H1 (cell line): ENCODE results near the gene LLGL1. TPM values are rescaled to one million over a fixed set of nuclear protein-coding genes. Genes with fewer than 3 reads are reported as not detected.

Experiments
- CTCF ChIA-PET: fragments of 300-600 bp; sonication (Branson Sonifier 250); formaldehyde crosslinking; loops from one replicate; lab custom pipeline; 2021; ENCODE audit not compliant: partially characterized antibody; lab: Charles Lee
- POLR2A ChIA-PET: fragments of 300-600 bp; sonication (Branson Sonifier 250); formaldehyde crosslinking; loops from one replicate; lab custom pipeline; 2021; ENCODE audit warnings: inconsistent platforms; ENCODE audit not compliant: partially characterized antibody; lab: Charles Lee
- DNase-seq, 2 experiments: peaks; one replicate each; pipeline versions ENCODE4 v3.0.0 to v3.0.0-alpha.2; 2010 to 2022; ENCODE audit warnings: low spot score in 2 of 2, low read depth in 1 of 2, mixed read lengths in 1 of 2
- FAIRE-seq: peaks from 2 replicates; lab custom pipeline; 2011; peaks lifted over from hg19 to GRCh38; lab: Jason Lieb, UNC
- H2AFZ ChIP-seq: 2 replicates; pipeline ENCODE4 v1.8.1; 2012; ENCODE audit warnings: low read length, inconsistent platforms
- H2AK5ac ChIP-seq: 2 replicates; pipeline ENCODE4 v1.6.1; 2013; ENCODE audit warnings: low read depth, low read length
- H2BK120ac ChIP-seq: replicated peaks from 2 replicates; pipeline ENCODE3; 2013; ENCODE audit warnings: low read depth, low read length, inconsistent platforms
- H2BK12ac ChIP-seq: 2 replicates; pipeline ENCODE4 v1.6.1; 2013; ENCODE audit warnings: low read depth, low read length
- H2BK15ac ChIP-seq: 2 replicates; pipeline ENCODE4 v1.6.1; 2013; ENCODE audit warnings: low read length
- H2BK20ac ChIP-seq: 2 replicates; pipeline ENCODE4 v1.6.1; 2013; ENCODE audit warnings: low read length
- H2BK5ac ChIP-seq: 2 replicates; pipeline ENCODE4 v1.6.1; 2013; ENCODE audit warnings: low read depth, low read length
- H3K14ac ChIP-seq: 2 replicates; pipeline ENCODE4 v1.6.1; 2013; ENCODE audit warnings: inconsistent platforms; ENCODE audit not compliant: insufficient read length
- H3K18ac ChIP-seq: 2 replicates; pipeline ENCODE4 v1.6.1; 2013; ENCODE audit warnings: low read length; ENCODE audit errors: extremely low read depth
- H3K23ac ChIP-seq: 2 replicates; pipeline ENCODE4 v1.6.1; 2013; ENCODE audit warnings: inconsistent platforms; ENCODE audit not compliant: insufficient read length
- H3K23me2 ChIP-seq: 2 replicates; pipeline ENCODE4 v1.6.1; 2013; ENCODE audit warnings: low read depth, low read length
- H3K27ac ChIP-seq: 2 replicates; pipeline ENCODE4 v1.6.1; 2011; ENCODE audit warnings: low read depth, low read length, inconsistent platforms
- H3K27me3 ChIP-seq, 4 experiments: replicated peaks in 1 of 4; 1 replicate in 1 of 4; 2 replicates in 3 of 4; pipeline versions ENCODE4 v1.6.1 to v1.8.1; 2011 to 2013; ENCODE audit warnings: low read length in 3 of 4, mild to moderate bottlenecking in 3 of 4, inconsistent platforms in 2 of 4, mixed read lengths in 2 of 4, moderate library complexity in 1 of 4; ENCODE audit not compliant: control insufficient read depth in 3 of 4, insufficient read depth in 3 of 4; ENCODE audit errors: extremely low read depth in 1 of 4
- H3K36me3 ChIP-seq, 4 experiments: 2 replicates each; pipeline versions ENCODE4 v1.6.1 to v1.8.1; 2011 to 2013; ENCODE audit warnings: mild to moderate bottlenecking in 4 of 4, low read length in 3 of 4, moderate library complexity in 2 of 4, control low read depth in 1 of 4, inconsistent platforms in 1 of 4; ENCODE audit not compliant: insufficient read depth in 4 of 4, control insufficient read depth in 2 of 4
- H3K4ac ChIP-seq: replicated peaks from 2 replicates; pipeline ENCODE3; 2013; ENCODE audit warnings: low read length, low read depth, mixed read lengths, inconsistent platforms; ENCODE audit not compliant: insufficient read length
- H3K4me1 ChIP-seq, 4 experiments: replicated peaks in 1 of 4; 1 replicate in 1 of 4; 2 replicates in 3 of 4; pipeline versions ENCODE4 v1.6.1 to v1.8.1; 2011 to 2013; ENCODE audit warnings: low read length in 3 of 4, inconsistent platforms in 2 of 4, mixed read lengths in 1 of 4; ENCODE audit not compliant: insufficient read depth in 4 of 4, control insufficient read depth in 3 of 4
- H3K4me2 ChIP-seq, 2 experiments: 2 replicates each; pipeline versions ENCODE4 v1.6.1 to v1.8.1; 2011 to 2013; ENCODE audit warnings: low read depth in 2 of 2, low read length in 2 of 2, control low read depth in 1 of 2, inconsistent platforms in 1 of 2, mild to moderate bottlenecking in 1 of 2; ENCODE audit not compliant: insufficient read depth in 1 of 2
- H3K4me3 ChIP-seq, 4 experiments: fragments of 200-600, 300-600 bp in 1 of 4; sonication (generic), shearing (Covaris generic), sonication (Bioruptor Twin) in 1 of 4; 2 replicates each; pipeline versions ENCODE4 v1.5.1 to v1.8.1; 2011 to 2016; ENCODE audit warnings: low read length in 4 of 4, low read depth in 3 of 4, control low read depth in 2 of 4, inconsistent platforms in 2 of 4, mild to moderate bottlenecking in 2 of 4, mixed read lengths in 1 of 4, moderate library complexity in 1 of 4; ENCODE audit not compliant: insufficient read depth in 2 of 4; ENCODE audit errors: extremely low read depth in 1 of 4
- H3K56ac ChIP-seq: replicated peaks from 2 replicates; pipeline ENCODE3; 2013; ENCODE audit warnings: low read depth, mild to moderate bottlenecking, mixed read lengths, low read length, inconsistent platforms; ENCODE audit not compliant: insufficient read length
- H3K79me1 ChIP-seq: 2 replicates; pipeline ENCODE4 v1.6.1; 2013; ENCODE audit warnings: low read depth, low read length, control low read depth
- H3K79me2 ChIP-seq, 2 experiments: 2 replicates each; pipeline versions ENCODE4 v1.6.1 to v1.8.1; 2012 to 2013; ENCODE audit warnings: low read length in 2 of 2, mild to moderate bottlenecking in 2 of 2, inconsistent platforms in 1 of 2; ENCODE audit not compliant: insufficient read depth in 2 of 2, control insufficient read depth in 1 of 2
- H3K9ac ChIP-seq, 4 experiments: replicated peaks in 1 of 4; 1 replicate in 1 of 4; 2 replicates in 3 of 4; pipeline versions ENCODE4 v1.6.1 to v1.8.1; 2011 to 2013; ENCODE audit warnings: low read depth in 3 of 4, low read length in 3 of 4, control low read depth in 2 of 4, mild to moderate bottlenecking in 2 of 4, moderate library complexity in 2 of 4, inconsistent platforms in 1 of 4; ENCODE audit errors: extremely low read depth in 1 of 4
- H3K9me3 ChIP-seq, 2 experiments: 2 replicates each; pipeline versions ENCODE4 v1.6.1 to v1.8.1; 2012 to 2013; ENCODE audit warnings: mild to moderate bottlenecking in 2 of 2, moderate library complexity in 2 of 2, control low read depth in 1 of 2, inconsistent platforms in 1 of 2, low read depth in 1 of 2, low read length in 1 of 2, mixed read lengths in 1 of 2; ENCODE audit not compliant: insufficient read depth in 2 of 2
- H4K20me1 ChIP-seq, 2 experiments: replicated peaks in 1 of 2; 2 replicates each; pipeline versions ENCODE3 to v1.8.1; 2011 to 2013; ENCODE audit warnings: inconsistent platforms in 2 of 2, low read length in 2 of 2, mild to moderate bottlenecking in 1 of 2; ENCODE audit not compliant: insufficient read depth in 2 of 2, control insufficient read depth in 1 of 2
- H4K5ac ChIP-seq: 2 replicates; pipeline ENCODE4 v1.6.1; 2013; ENCODE audit warnings: low read length, low read depth, mixed read lengths, inconsistent platforms; ENCODE audit not compliant: insufficient read length
- H4K8ac ChIP-seq: 2 replicates; pipeline ENCODE4 v1.8.0; 2013; ENCODE audit warnings: mild to moderate bottlenecking, moderate library complexity, low read length, inconsistent platforms; ENCODE audit not compliant: insufficient read depth; ENCODE audit errors: extremely low read depth
- H4K91ac ChIP-seq: replicated peaks from 2 replicates; pipeline ENCODE3; 2013; ENCODE audit warnings: low read length, mixed read lengths, inconsistent platforms; ENCODE audit not compliant: insufficient read length
- TCF12 ChIP-seq: IDR thresholded peaks from 2 replicates; pipeline ENCODE4 v1.6.1; 2011; ENCODE audit warnings: low read depth, mild to moderate bottlenecking, low read length
- WGBS, 2 experiments: shearing (Covaris generic) in 1 of 2; methylation state at CpG; one replicate each; pipeline versions ENCODE4 v1.1.6 to v1.1.7; 2013 to 2015; ENCODE audit warnings: low lambda C conversion rate in 2 of 2, mixed read lengths in 2 of 2, inconsistent platforms in 1 of 2, low coverage in 1 of 2, missing lambda C conversion rate in 1 of 2; ENCODE audit not compliant: insufficient replicate concordance in 2 of 2, insufficient coverage in 1 of 2, insufficient read length in 1 of 2; ENCODE audit errors: extremely low coverage in 1 of 2, missing lambda C conversion rate in 1 of 2; 5-methylcytosine and 5-hydroxymethylcytosine counted together
- polyA plus RNA-seq, 7 experiments: library from polyadenylated mRNA; depleted of rRNA in 3 of 7; stranded (reverse) in 5 of 7; unstranded in 2 of 7; fragments of >200 nt in 5 of 7; fragments of 200-250 nt in 2 of 7; gene quantifications; 1 replicate in 5 of 7; 2 replicates in 1 of 7; 4 replicates in 1 of 7; pipeline versions ENCODE4 v1.2.1 to v1.2.3, GENCODE V29; 2011 to 2013; ENCODE audit warnings: missing spikeins in 2 of 7, mixed read lengths in 2 of 7
- total RNA-seq: library from RNA; stranded (reverse); fragmentation: NEBNext Ultra II Directional; extraction: Animal tissue kit (Norgen Biotek cat#: 25700); gene quantifications from 2 replicates; pipeline ENCODE4 v1.2.1, GENCODE V29; 2021

LLGL1 gene
- total and polyA plus RNA-seq, 2 of the 8 experiments (the other 6 are each of a cell fraction or from before 2014, with no cell fraction given): 71.3 to 107 TPM

- DNase-seq (no peak), FAIRE-seq (no peak)
- Histone ChIP-seq H2AFZ (no peak overlapping the region), H2BK5ac (no peak overlapping the region), H3K79me1 (no peaks in the 10 kb centered on the region), H3K36me3 (peaks cover 43 to 86% (median 69%) of the 10 kb centered on the region in 4 experiments), H3K56ac (no peak overlapping the region), H2AK5ac (no peak overlapping the region), H3K23me2 (no peaks in the 10 kb centered on the region), H2BK20ac (no peak overlapping the region), H3K9me3 (no peaks in the 10 kb centered on the region), H3K4me1 (no peaks in the 10 kb centered on the region), H2BK15ac (no peak overlapping the region), H3K4ac (no peak overlapping the region), H2BK12ac (no peak overlapping the region), H3K18ac (no peak overlapping the region), H3K27ac (no peak overlapping the region), H4K91ac (no peak overlapping the region), H3K4me3 (no peak overlapping the region), H4K20me1 (peaks cover 3 to 10% of the 10 kb centered on the region in 2 experiments), H3K27me3 (no peaks in the 10 kb centered on the region), H3K4me2 (no peak overlapping the region), H3K14ac (no peak overlapping the region), H4K8ac (no peak overlapping the region), H3K9ac (no peak overlapping the region), H3K23ac (no peak overlapping the region), H4K5ac (no peak overlapping the region), H3K79me2 (no peaks in the 10 kb centered on the region), H2BK120ac (no peak overlapping the region)
- WGBS, 2 experiments: 93% methylated on average over 4 of the region's 4 CpGs; no CpG with 5 or more reads in 1 of the 2 experiments
- CTCF ChIA-PET: interaction anchor here (1.2 to 1.9 kb wide), 4 partner anchors 9 to 31 kb away, joined by 3 to 8 read pairs (median 4); no protein-coding TSS in a partner anchor
- TF ChIP-seq TCF12: no peak
- POLR2A ChIA-PET: interaction anchor here (0.8 to 1.4 kb wide), 5 partner anchors 9 to 27 kb away, joined by 3 to 6 read pairs (median 4); partner anchors contain the start of gene FLII
Measured at GRCh38 chr17:18280249-18280648, 54.8 kb downstream of the LLGL1 start.
